T-cell (primary cell): Measurements from ENCODE around the gene DNAJC30. TPM values are rescaled to one million over a fixed set of nuclear protein-coding genes. Genes with fewer than 3 reads are reported as not detected.
"Not testable (repeated sequence)": the region's sequence is repeated elsewhere in the genome, so short reads cannot be mapped to it uniquely, and the experiment has no call there.

Source experiments
- ATAC-seq, 4 experiments: fragments of 200-7000 bp in 3 of 4; fragments of 150-1000 bp in 1 of 4; cut with Tn5 transposase; replicated peaks in 1 of 4; 1 replicate in 3 of 4; 2 replicates in 1 of 4; pipeline ENCODE4 v1.10.0; 2021; ENCODE audit warnings: moderate library complexity in 3 of 4, mild to moderate bottlenecking in 2 of 4, moderate number of reproducible peaks in 1 of 4
- CTCF ChIA-PET, 2 donors: fragments of 300-600 bp; sonication (Branson Sonifier 250); formaldehyde crosslinking; loops; one replicate each; lab custom pipeline; 2022; ENCODE audit warnings: antibody characterized with exemption in 2 of 2; lab: Charles Lee
- POLR2A ChIA-PET, 2 donors: fragments of 300-600 bp; sonication (Branson Sonifier 250); formaldehyde crosslinking; loops; one replicate each; lab custom pipeline; 2022; ENCODE audit warnings: antibody characterized with exemption in 2 of 2; lab: Charles Lee
- DNase-seq, 35 experiments: peaks; one replicate each; pipeline versions ENCODE4 v3.0.0 to v3.0.0-alpha.2; 2013 to 2023
- H3K27ac ChIP-seq: one replicate; pipeline ENCODE4 v1.5.1; 2013; ENCODE audit warnings: low read length
- H3K27me3 ChIP-seq, 2 experiments: replicated peaks in 1 of 2; 1 replicate in 1 of 2; 2 replicates in 1 of 2; pipeline versions ENCODE4 v1.6.1 to v1.7.0; 2013; ENCODE audit warnings: low read length in 1 of 2, mixed read lengths in 1 of 2; ENCODE audit not compliant: control insufficient read depth in 2 of 2, insufficient read depth in 2 of 2; ENCODE audit errors: extremely low read depth in 1 of 2
- H3K36me3 ChIP-seq, 2 donors: 1 replicate in 1 of 2; 2 replicates in 1 of 2; pipeline versions ENCODE4 v1.6.1 to v1.7.0; 2013; ENCODE audit warnings: low read length in 1 of 2; ENCODE audit not compliant: control insufficient read depth in 2 of 2, insufficient read depth in 1 of 2; ENCODE audit errors: extremely low read depth in 1 of 2
- H3K4me1 ChIP-seq, 2 experiments: 1 replicate in 1 of 2; 2 replicates in 1 of 2; pipeline versions ENCODE4 v1.6.1 to v1.7.0; 2013; ENCODE audit warnings: low read length in 2 of 2, mixed read lengths in 1 of 2; ENCODE audit not compliant: insufficient read depth in 2 of 2, control insufficient read depth in 1 of 2; ENCODE audit errors: extremely low read depth in 1 of 2
- H3K4me3 ChIP-seq, 2 donors: 1 replicate in 1 of 2; 2 replicates in 1 of 2; pipeline versions ENCODE4 v1.5.1 to v1.7.0; 2013; ENCODE audit warnings: mild to moderate bottlenecking in 2 of 2, low read length in 1 of 2, moderate library complexity in 1 of 2; ENCODE audit not compliant: control insufficient read depth in 1 of 2; ENCODE audit errors: extremely low read depth in 1 of 2
- H3K9me3 ChIP-seq: 2 replicates; pipeline ENCODE4 v1.7.0; 2013
- H3K27ac Mint-ChIP-seq, 2 donors: one replicate each; pipeline ENCODE4 v1.8.0; 2020 to 2021; ENCODE audit warnings: mild to moderate bottlenecking in 2 of 2, mixed read lengths in 2 of 2
- H3K27me3 Mint-ChIP-seq, 2 donors: one replicate each; pipeline ENCODE4 v1.8.0; 2021 to 2022; ENCODE audit warnings: mixed read lengths in 2 of 2
- H3K36me3 Mint-ChIP-seq: one replicate; pipeline ENCODE4 v1.8.0; 2021; ENCODE audit warnings: mixed read lengths
- H3K4me1 Mint-ChIP-seq, 3 donors: one replicate each; pipeline ENCODE4 v1.8.0; 2020 to 2022; ENCODE audit warnings: mixed read lengths in 3 of 3, mild to moderate bottlenecking in 1 of 3
- H3K4me3 Mint-ChIP-seq, 3 donors: one replicate each; pipeline ENCODE4 v1.8.0; 2020 to 2022; ENCODE audit warnings: mild to moderate bottlenecking in 3 of 3, mixed read lengths in 3 of 3, moderate library complexity in 3 of 3
- H3K9me3 Mint-ChIP-seq, 3 donors: one replicate each; pipeline ENCODE4 v1.8.0; 2020 to 2022; ENCODE audit warnings: mixed read lengths in 3 of 3
- WGBS: methylation state at CpG from one replicate; pipeline ENCODE4 v1.1.5; 2013; ENCODE audit warnings: missing lambda C conversion rate; ENCODE audit not compliant: insufficient coverage; 5-methylcytosine and 5-hydroxymethylcytosine counted together
- total RNA-seq, 35 experiments: library from RNA in 6 of 35; stranded (reverse) in 6 of 35; fragments of 120-200 nt in 1 of 35; gene quantifications; one replicate each; pipeline versions ENCODE4 v1.2.1 to v1.2.4 and lab custom pipeline; 2013 to 2026

DNAJC30 gene
- total RNA-seq, 5 donors from 2014 or later (not counting 1 experiment from before 2014, with no cell fraction given) = 9.1 to 16.4 (median 14.7) TPM

DNA sequence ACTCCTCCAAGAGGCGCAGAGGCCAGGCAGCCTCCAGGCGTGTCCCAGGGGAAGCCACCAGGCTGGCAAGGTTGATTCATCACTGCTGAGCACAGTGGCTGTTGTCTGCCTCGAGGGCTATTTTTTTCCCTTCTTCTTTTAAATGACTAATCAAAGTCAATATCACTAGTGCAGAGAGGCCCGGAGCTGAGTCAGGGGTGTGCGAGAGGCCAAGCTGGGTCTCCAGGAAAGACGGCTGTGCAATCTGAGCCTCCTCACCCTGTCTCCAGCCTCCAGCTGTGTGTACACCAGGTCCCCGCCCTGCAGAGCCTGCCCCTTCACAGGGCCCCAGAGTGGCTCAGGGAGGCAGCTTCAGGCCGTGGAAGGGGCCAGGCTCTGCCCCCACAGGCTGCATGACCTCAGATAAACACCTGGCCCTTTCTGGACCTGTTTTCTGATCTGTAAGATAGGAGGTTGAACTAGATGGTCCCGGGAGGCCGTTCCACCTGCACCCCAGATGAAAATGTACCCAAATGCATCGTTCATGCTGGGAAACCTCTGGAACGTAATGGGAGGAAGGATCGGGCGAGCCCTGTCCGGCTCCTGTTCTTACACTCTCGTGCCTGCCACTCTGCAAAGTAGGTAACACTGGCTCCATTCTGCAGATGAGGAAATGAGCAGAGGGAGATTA is 32.5 kb upstream of the DNAJC30 start:
- POLR2A ChIA-PET = interaction anchor here in 1 of 2 donors (0.6 kb wide), 1 partner anchor 13 kb away, joined by 6 read pairs; no protein-coding TSS in a partner anchor
- Histone ChIP-seq H3K9me3 (no peaks in the 10 kb centered on the region), H3K27me3 (peaks cover 3 to 29% of the 10 kb centered on the region in 2 experiments), H3K4me3 (no peak overlapping the region), H3K36me3 (no peaks in the 10 kb centered on the region), H3K4me1 (peaks cover 14 to 42% of the 10 kb centered on the region in 2 experiments), H3K27ac (no peak overlapping the region)
- 75% methylated on average over 15 of the region's 16 CpGs for WGBS
- no peaks in the 10 kb centered on the region for H3K9me3 Mint-ChIP-seq
- ATAC-seq (no peak), DNase-seq (no peak)
- CTCF ChIA-PET = interaction anchor here in 1 of 2 donors (0.5 to 0.6 kb wide), 2 partner anchors 8 to 272 kb away, joined by 3 to 6 read pairs; no protein-coding TSS in a partner anchor
- no peaks in the 10 kb centered on the region for H3K36me3 Mint-ChIP-seq
- H3K27me3 Mint-ChIP-seq = peaks cover 2 to 5% of the 10 kb centered on the region in 2 donors
- no peak overlapping the region for H3K27ac Mint-ChIP-seq
- H3K4me3 Mint-ChIP-seq = no peak overlapping the region
- peaks cover 26 to 38% (median 30%) of the 10 kb centered on the region in 3 donors for H3K4me1 Mint-ChIP-seq

DNA sequence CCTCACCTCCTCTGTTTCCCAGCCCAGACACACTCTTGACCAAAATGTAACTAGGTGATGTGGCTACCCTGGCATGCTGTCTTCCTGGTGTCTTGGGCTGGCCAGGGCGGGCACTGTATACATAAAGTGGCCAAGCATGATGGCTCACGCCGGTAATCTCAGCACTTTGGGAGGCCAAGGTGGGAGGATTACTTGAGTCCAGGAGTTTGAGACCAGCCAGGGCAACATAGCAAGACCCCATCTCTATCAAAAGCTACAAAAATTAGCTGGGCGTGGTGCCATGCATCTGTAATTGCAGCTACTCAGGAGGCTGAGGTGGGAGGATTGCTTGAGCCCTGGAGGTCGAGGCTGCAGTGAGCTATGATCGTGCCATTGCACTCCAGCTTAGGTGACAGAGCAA is 30.1 kb upstream of the DNAJC30 start:
- H3K27me3 Mint-ChIP-seq, H3K4me3 Mint-ChIP-seq, CTCF ChIA-PET, H3K4me3 ChIP-seq, DNase-seq, ATAC-seq, H3K9me3 ChIP-seq, H3K9me3 Mint-ChIP-seq, H3K27ac Mint-ChIP-seq, H3K36me3 Mint-ChIP-seq, H3K36me3 ChIP-seq, H3K27ac ChIP-seq: not testable (repeated sequence)
- peaks cover 17 to 29% (median 24%) of the 10 kb centered on the region in 3 donors for H3K4me1 Mint-ChIP-seq
- peaks cover 10 to 26% of the 10 kb centered on the region in 2 experiments for H3K4me1 ChIP-seq
- H3K27me3 ChIP-seq = peaks cover 0 to 13% of the 10 kb centered on the region in 2 experiments
- WGBS = 95% methylated on average over 3 of the region's 6 CpGs
- POLR2A ChIA-PET = interaction anchor here in 1 of 2 donors (0.6 kb wide), 2 partner anchors 61 to 207 kb away, joined by 3 to 14 read pairs; no protein-coding TSS in a partner anchor

DNA sequence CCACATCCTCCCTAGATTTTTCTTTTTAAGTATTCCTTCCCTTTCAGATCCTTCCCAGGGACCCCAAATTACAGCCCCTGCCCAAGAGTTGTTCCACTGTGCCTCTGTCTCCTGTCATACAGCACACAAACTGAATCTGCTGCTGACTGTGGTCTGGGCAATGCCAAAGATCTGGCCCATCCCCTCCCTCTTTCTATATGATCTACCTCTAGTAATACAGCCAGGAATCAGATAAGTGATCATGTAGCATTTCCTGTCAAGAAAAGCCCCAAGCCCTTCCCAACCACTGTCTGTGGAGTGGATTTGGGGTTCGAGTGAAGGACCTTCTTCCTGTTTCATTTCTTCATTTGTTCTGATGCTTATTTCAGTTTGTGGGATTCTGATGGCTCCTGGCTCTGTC is 29.5 kb upstream of the DNAJC30 start:
- H3K9me3 Mint-ChIP-seq = no peaks in the 10 kb centered on the region
- H3K36me3 ChIP-seq = no peaks in the 10 kb centered on the region
- ATAC-seq (no peak), DNase-seq (no peak)
- H3K27ac ChIP-seq = no peak overlapping the region
- H3K4me3 Mint-ChIP-seq = no peak overlapping the region
- H3K27me3 ChIP-seq = peaks cover 0 to 10% of the 10 kb centered on the region in 2 experiments
- CTCF ChIA-PET = no interaction called here
- POLR2A ChIA-PET = no interaction called here
- no peak overlapping the region for H3K27ac Mint-ChIP-seq
- peaks cover 4 to 21% of the 10 kb centered on the region in 2 experiments for H3K4me1 ChIP-seq
- no peaks in the 10 kb centered on the region for H3K27me3 Mint-ChIP-seq
- peaks cover 11 to 23% (median 19%) of the 10 kb centered on the region in 3 donors for H3K4me1 Mint-ChIP-seq
- no CpG with 5 or more reads among the region's 1 CpG for WGBS
- no peak overlapping the region for H3K4me3 ChIP-seq
- H3K36me3 Mint-ChIP-seq = no peaks in the 10 kb centered on the region
- H3K9me3 ChIP-seq = no peaks in the 10 kb centered on the region

DNA sequence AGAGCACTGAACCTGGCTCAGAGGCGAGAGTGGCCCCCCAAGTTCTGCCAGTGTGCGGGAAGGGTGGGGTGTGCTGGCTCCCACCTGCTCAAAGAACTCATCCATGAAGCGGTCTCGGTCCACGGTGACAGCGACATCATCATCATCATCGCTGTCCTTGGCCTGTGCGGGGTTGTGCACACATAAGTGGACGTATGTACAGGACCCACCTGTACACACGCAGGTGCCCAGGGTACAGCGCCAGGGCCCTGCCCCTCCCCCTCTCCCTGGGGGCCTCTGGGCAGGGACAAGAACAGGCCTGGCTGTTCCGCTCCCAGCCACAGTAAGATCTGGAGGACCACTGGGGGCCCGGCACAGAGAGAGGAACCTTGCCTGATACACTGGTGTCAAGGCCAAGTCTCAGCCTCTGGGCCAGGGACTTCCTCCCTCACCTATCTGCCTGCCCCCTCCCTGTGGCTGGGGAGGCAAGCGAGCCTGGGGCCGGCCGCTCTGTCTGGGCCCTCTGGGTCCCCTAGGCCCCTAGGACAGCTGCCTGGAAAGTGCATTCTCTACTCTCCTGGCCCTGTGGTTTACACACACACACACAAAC is 25.8 kb upstream of the DNAJC30 start:
- Mint-ChIP-seq H3K36me3 (no peaks in the 10 kb centered on the region), H3K27me3 (no peaks in the 10 kb centered on the region), H3K4me1 (peaks cover 7 to 18% (median 11%) of the 10 kb centered on the region in 3 donors), H3K4me3 (no peak overlapping the region), H3K9me3 (no peaks in the 10 kb centered on the region), H3K27ac (no peak overlapping the region)
- WGBS = 92% methylated on average over 16 of the region's 16 CpGs
- Histone ChIP-seq H3K4me3 (no peak overlapping the region), H3K4me1 (peaks cover 0 to 11% of the 10 kb centered on the region in 2 experiments), H3K27me3 (no peaks in the 10 kb centered on the region), H3K36me3 (no peaks in the 10 kb centered on the region), H3K9me3 (no peaks in the 10 kb centered on the region), H3K27ac (no peak overlapping the region)
- ATAC-seq (no peak), DNase-seq (no peak)
- ChIA-PET CTCF (no interaction called here), POLR2A (interaction anchor here in 1 of 2 donors (0.6 kb wide), 1 partner anchor 16 kb away, joined by 5 read pairs; no protein-coding TSS in a partner anchor)

DNA sequence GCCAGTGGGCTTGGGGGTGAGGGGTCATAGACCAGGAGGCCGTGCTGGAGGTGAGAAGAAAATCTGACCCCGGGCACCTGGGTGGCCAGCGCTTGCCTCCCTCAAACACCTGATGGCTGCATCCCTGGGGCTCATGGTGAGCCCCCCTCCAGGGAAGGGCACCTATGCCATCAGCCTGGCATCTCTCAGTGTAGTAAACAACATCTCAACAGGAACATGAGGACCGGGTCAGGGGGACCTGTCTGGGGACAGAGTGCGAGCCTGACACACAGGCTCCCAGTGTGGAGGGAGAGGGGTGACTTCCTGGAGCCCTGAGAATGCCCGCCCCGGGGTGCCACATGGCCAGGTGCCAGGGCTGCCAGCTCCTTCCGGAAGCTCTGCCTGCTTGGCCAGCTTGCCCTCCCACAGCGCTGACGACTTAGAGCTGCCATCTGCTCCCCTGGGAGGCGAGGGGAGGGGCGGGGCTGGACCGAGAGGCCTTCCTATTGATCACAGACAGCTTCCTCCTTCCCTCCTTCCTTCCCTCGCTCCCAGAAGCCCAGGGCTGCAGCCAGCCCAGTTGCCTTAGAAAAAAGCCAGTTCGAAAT is 23.9 kb upstream of the DNAJC30 start:
- peaks cover 0 to 19% of the 10 kb centered on the region in 2 experiments for H3K4me1 ChIP-seq
- CTCF ChIA-PET = interaction anchor here in 1 of 2 donors (2.2 kb wide), 1 partner anchor 101 kb away, joined by 9 read pairs; no protein-coding TSS in a partner anchor
- H3K27me3 Mint-ChIP-seq = no peaks in the 10 kb centered on the region
- ATAC-seq = peak in 2 of 4 experiments; percentile 44 to 52
- POLR2A ChIA-PET = interaction anchor here in 1 of 2 donors (0.6 kb wide), 1 partner anchor 788 kb away, joined by 9 read pairs; no protein-coding TSS in a partner anchor
- H3K27me3 ChIP-seq = no peaks in the 10 kb centered on the region
- peaks cover 3% of the 10 kb centered on the region for H3K36me3 Mint-ChIP-seq
- no peak overlapping the region for H3K4me3 Mint-ChIP-seq
- no peaks in the 10 kb centered on the region for H3K9me3 ChIP-seq
- peak overlapping the region; percentile 27 to 52 for H3K27ac Mint-ChIP-seq
- DNase-seq = peak in 13 of 35 experiments; percentile 17 to 49 (median 34)
- 59% methylated on average over 10 of the region's 15 CpGs for WGBS
- no peaks in the 10 kb centered on the region for H3K36me3 ChIP-seq
- H3K9me3 Mint-ChIP-seq = no peaks in the 10 kb centered on the region
- no peak overlapping the region for H3K4me3 ChIP-seq
- H3K4me1 Mint-ChIP-seq = peaks cover 3 to 14% (median 13%) of the 10 kb centered on the region in 3 donors
- no peak overlapping the region for H3K27ac ChIP-seq
